Cerebellar nuclear complex (tissue), 1 donor: ENCODE measurements around the gene TANC1.
"Not testable (repeated sequence)": the region's sequence is repeated elsewhere in the genome, so short reads cannot be mapped to it uniquely, and the experiment has no call there.

Experiments
- DNase-seq, 2 experiments: peaks; one replicate each; lab custom pipeline; 2025; lab: John Stamatoyannopoulos, UW

The TANC1 gene

GRCh38 chr2:159089543-159089942 is 121.1 kb downstream of the TANC1 start:
- peak; percentile 46 to 51 for DNase-seq

DNA sequence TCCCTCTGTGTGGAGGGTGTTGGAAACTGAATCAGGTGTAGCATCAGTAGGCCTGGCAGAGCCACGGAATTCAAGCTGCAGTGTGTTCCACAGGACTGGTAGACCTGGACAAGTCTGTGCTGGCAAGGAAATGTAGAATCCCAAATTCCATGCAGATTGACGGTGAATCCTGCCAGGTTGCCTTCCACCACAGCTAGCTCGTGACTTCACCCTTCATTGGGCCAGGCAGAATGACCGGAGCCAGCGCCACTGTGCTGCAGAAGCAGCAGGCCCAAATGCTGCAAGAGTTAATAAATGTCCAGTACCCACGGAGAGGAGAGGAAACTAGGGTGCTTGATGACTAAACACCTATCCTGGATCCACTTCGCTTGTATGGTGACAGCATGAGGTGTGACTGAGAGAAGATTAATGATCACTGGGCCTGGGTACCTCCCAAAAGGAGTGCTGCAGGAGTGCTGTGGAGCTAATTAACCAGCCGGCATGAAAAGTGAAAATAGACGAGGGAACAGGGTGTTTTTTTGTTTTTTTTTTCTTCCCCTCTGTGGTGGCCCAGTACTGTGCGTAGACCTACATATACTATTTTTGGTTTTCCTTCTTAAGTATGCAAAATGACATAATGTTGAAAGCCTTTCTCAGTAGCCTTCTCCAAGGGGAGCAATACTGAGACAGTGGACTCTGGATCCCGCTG is 122.2 kb downstream of the TANC1 start:
- peak; percentile 79 to 88 for DNase-seq

GRCh38 chr2:159091381-159091780 is 122.9 kb downstream of the TANC1 start:
- no peak for DNase-seq

- DNase-seq = no peak
Measured at GRCh38 chr2:159091976-159092375, 123.5 kb downstream of the TANC1 start.

DNA sequence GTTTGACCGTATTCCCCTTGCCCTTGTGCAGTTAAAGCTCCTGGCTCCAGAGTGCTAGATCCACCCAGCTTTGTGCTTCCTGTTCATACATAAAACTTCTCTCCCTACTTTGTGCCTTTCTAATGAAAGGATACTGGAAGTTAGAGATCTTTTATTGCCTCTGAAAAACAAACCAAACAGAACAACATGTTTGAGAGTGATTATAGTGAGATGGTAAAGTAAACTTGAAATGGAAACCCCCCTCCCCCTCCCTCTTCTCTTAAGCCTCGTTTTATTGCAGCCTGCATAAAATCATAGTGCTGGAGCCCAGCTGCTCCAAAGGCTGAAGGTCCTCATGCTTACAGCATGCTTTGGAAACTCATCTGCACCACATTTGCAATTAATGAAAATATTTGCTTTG is 125.1 kb downstream of the TANC1 start:
- no peak for DNase-seq

GRCh38 chr2:159094173-159094737 is 125.8 kb downstream of the TANC1 start:
- no peak for DNase-seq

GRCh38 chr2:159095813-159096212 is 127.4 kb downstream of the TANC1 start:
- DNase-seq = no peak

DNA sequence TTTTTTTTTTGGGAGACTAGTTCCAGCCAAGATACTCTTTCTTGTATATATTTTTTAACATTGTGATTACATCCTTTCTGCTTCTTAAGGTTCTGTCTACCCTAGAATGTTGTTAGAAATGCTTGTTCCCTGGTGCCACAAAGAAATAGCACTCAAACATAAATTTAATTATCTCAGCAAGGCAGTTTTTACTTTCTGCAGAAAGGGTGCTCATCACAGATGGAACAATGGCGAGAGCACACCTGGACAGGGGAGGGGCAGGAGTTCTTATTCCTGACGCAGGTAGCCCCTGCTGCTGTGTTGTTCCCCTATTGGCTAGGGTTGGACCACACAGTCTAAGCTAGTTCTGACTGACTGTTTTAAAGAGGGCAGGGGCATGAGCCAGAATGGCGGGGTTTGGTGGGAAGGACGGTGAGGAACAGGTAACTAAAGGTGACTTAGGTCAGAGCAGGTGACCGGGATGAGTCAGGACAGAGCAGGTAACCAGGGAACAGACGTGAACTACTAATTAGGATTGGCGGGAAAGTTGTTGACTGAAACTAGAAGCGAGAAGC is 127.9 kb downstream of the TANC1 start:
- DNase-seq = not testable (repeated sequence)

DNA sequence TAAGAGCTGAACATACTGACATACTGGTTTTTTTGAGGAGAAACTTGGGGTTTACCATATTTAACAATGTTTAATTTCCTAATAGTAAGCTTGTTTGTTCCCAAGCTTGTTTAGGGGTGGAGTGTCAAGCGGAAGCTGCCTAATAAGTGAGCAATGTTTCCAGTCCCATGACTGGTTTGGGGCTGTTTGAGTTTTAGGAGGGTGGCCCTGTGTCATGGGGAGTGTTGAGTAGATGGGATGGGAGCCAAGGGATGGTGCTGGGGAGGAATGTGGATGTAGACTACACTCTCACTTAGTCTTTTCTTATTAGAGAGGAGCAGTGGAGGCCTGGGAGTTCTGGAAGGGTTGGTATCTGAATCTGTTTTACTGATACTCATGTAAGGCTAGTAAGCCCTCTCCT is 128.5 kb downstream of the TANC1 start:
- no peak for DNase-seq

DNA sequence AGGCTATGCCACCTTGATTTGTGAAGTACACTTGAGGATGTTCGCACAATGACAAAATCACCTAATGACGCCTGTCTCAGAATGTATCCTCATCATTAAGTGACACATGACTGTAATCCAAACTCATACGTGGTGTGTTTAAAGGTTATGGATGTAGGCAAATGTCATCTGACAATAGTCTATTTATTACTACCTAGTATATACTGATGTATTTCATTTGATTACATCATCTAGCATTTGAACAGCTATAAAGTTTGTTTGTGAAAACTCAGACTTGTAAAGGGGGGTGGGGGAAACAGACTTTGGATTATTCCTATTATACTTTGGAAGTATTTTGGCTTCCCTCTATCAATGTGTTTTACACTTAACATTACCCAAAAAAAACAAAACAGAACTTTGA is 129.9 kb downstream of the TANC1 start:
- DNase-seq = no peak

- no peak for DNase-seq
Measured at GRCh38 chr2:159098921-159099411, 130.5 kb downstream of the TANC1 start.

GRCh38 chr2:159101755-159102489 is 133.5 kb downstream of the TANC1 start:
- no peak for DNase-seq

DNA sequence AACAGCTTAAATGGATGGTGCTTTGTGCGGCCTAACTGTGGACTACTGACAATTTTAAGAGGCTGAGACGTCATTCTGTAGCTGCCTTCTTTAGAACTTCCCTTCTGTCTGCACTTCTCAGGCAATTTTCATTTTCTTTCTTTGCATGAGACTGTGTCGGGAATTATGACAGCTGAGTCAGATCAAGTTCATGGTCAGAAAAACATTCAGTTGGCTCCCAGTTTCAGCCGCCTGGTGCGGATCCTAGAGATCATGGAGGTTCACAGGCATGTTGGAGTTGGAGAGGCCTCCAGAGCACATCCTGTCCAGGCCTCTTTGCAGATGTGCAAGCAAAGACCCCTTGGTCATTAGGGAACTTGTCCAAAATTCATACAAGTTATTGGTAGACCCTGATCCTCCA is 135.0 kb downstream of the TANC1 start:
- DNase-seq = no peak

DNA sequence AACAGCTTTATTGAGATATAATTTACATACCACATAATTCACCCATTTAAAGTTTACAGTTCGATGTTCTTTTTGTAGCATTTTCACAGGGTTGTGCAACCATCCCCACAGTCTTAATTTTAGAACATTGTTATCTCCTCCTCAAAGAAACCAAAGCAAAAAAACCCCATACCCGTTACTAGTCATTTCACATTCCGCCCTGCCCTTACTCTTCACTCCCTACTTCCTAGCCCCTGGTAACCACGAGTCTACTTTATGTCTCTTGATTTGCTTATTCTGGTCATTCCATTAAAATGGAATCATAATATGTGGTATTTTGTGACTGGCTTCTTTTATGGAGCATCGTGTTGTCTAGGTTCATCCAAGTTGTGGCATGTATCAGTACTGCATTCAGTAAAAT is 137.7 kb downstream of the TANC1 start:
- DNase-seq = no peak

DNA sequence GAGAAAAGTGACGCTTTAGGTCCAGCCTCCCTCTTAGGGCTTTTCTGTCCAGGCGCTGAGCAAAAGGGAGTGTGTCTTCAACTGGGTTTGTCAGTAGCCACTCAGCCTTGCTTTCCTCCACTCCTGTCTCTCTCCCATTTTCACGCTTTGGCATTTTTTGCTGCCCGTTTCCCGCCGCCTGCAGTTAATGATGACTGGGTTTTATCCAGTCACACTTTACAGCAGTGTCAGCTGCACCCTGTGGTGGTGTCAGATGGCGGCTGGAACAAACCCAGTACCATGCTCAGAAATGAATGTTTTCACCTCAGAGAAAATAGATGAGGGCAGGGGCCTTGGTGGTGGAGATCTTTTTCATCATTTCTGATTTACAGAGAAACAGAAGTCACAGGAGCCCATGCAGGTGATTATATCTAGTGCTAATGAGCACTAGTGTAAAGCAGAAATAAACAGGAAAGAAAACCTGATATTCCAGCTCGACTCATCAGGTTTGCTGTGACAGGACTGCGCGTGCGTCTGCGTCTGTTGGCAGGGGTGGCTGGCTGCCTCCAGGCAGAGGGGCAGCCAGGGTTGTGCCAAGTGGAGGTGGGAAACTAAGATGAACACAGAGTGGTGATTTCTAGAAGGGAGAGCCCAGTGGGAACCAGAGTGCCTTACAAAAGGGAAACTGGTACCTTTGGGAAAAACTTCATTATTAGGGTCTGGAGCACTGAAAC is 139.9 kb downstream of the TANC1 start:
- DNase-seq = peak; percentile 19 to 81

- DNase-seq = no peak
Measured at GRCh38 chr2:159109517-159109916, 141.1 kb downstream of the TANC1 start.

DNA sequence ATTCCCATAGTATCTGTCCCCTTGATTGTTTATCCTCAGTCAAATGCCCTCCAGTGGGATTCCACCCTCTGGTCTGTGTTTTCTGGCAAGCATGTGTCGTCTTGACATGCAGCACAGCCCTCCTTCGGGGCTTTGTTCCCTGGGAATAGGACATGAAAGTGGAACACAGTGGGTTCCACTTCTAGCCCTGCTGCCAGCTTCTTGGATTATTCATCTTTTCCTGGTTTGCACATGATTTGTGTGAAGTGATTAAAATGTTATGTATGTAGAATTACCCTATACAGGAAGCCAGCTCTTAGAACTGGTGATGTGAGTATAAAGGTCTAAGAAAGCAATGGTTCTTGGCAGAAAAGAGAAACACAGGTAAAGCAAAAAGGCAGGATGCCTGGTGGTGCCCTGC is 142.3 kb downstream of the TANC1 start:
- DNase-seq = no peak

- no peak for DNase-seq
Measured at GRCh38 chr2:159111346-159111927, 143.0 kb downstream of the TANC1 start.

GRCh38 chr2:159114835-159115234 is 146.4 kb downstream of the TANC1 start:
- DNase-seq = no peak

DNA sequence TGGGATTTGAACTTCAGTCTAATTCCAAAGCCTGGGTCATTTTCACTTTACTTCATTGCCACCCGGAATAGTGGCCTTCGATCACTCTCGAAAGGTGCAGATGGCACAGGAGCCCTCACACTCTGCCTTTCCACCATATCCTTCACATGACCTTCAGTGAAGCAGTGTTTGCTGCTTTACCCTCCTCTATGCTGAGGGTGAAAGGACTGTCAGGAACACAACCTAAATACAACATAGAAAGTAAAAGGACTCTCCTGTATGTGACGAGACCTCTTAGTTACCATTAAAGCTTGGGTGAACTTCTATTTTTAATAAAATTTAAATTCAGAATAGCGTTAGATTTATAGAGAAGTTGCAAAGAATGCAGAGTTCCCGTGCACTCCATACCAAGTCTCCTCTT is 148.5 kb downstream of the TANC1 start:
- no peak for DNase-seq

DNA sequence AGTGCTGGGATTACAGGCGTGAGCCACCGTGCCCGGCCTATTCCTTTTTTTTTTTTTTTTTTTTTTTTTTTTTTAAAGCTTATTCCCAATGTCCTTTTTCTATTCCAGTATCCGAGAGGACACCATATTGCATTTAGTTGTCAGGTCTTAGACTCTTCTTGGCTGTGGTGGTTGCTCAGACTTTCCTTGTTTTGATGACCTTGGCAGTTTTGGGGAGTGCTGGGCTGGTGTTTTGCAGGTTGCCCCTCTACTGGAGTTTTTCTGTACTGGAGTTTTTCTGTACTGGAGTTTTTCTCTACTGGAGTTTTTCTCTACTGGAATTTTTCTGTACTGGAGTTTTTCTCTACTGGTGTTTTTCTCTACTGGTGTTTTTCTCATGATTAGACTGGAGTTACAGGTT is 149.2 kb downstream of the TANC1 start:
- no peak for DNase-seq
